ENCODE measurements around the gene PLA2G6.
A peak's percentile ranks its signal among the peaks of the same experiment; 100 is the strongest.
"Not testable (repeated sequence)": the region's sequence is repeated elsewhere in the genome, so short reads cannot be mapped to it uniquely, and the experiment has no call there.

The PLA2G6 gene

DNA sequence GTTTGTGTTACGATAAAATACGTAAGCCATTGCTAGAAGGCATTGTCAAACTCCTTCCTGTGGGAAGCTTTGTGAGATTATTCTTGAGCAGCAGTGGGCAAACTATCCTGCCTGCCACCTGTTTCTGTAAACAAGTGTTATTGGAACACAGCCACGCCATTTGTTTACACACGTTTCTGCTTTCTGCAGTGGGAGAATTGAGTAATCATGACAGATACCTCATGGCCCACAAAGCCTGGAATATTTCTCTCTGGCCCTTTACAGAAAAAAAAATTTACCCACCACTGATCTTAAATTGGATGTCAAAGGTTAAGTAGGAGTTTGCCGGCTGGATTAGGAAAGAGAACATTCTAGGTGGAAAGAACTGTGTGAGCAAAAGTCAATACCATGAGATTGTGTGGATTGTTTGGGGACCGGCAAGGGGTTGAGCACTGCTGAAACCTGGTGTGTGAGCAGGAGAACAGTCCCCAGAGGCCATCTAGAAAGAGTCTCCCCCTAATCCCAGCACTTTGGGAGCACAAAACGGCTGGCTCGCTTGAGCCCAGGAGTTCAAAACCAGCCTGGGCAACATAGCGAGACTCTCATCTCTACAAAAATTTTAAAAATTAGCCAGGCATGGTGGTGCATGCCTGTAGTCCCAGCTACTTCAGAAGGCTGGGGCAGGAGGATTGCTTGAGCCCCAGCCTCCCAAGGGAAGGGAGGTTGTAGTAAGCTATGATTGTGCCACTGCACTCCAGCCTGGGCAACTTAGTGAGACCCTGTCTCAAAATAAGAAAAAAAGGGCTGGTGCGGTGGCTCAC is 6.0 kb upstream of the PLA2G6 start:
- DNase-seq = no peak

GRCh38 chr22:38186429-38186828 is 4.8 kb upstream of the PLA2G6 start:
- DNase-seq = no peak

- DNase-seq = no peak
Observed at GRCh38 chr22:38184788-38185187, 3.2 kb upstream of the PLA2G6 start.

DNA sequence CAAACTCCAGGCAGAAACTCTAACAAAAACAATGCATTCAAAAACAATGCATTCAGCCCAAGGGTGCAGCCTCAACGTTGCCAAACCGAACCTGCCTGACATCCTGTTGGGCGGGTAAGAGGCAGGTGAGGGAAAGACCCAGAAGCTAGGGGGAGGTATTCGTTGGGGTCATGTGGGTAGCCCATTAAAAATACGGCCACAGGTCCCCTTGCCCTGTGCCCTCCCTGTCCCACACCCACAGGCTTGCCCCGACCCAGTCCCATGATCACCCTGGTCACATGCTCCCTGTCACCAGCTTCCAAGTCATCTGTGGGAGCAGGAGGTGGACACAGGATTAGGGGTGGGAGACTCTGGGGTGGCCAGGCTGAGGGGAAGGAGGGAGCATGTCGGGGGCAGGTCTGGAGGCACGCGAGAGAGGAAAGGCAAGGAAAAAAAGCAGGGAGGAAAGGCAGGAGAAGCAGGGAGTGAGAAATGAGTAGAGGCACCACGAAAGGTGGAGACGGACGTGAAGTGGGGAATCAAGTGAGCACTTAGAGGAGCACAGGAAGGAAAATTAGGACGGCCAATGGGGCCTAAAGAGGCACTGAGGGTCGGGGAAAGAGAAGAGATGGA is 683 bp downstream of the PLA2G6 start:
- peak; percentile 56 for DNase-seq

DNA sequence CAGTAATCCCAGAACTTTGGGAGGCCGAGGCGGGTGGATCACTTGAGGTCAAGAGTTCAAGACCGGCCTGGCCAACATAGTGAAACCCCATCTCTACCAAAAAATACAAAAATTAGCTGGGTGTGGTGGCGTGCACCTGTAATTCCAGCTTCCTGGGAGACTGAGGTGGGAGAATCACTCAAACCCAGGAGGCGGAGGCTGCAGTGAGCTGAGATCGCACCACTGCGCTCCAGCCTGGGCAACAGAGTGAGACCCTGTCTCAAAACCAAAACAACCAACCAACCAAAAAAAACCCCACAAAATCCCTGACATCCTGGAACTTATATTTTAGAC is 3.1 kb downstream of the PLA2G6 start:
- DNase-seq = not testable (repeated sequence)

DNA sequence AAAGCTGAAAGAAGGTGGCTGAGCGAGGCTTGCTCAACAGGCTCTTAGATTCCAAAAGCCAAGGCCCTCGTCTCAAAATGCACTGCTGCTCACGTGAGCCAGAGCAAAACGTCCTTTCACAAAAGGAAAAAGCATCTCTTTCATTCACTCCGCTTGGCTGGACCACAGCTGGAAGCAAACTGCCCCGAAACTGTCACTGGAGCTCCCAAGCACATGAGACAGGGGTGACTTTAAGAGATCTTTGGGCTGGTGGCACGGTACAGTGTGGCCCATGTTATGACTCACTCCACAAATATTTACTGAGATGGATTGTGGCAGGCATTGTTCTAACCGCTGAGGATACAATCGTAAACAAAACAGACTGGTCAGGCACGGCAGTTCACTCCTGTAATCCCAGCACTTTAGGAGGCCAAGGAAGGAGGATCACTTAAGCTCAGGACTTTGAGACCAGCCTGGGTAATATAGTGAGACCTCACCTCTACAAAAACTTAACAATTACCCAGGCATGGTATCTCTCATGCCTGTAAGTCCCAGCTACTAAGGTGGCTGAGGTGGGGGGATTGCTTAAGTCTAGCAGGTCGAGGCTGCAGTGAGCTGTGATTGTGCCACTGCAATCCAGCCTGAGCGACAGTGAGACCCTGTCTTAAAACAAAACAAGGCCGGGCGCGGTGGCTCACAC is 3.6 kb downstream of the PLA2G6 start:
- peak; percentile 19 for DNase-seq

DNA sequence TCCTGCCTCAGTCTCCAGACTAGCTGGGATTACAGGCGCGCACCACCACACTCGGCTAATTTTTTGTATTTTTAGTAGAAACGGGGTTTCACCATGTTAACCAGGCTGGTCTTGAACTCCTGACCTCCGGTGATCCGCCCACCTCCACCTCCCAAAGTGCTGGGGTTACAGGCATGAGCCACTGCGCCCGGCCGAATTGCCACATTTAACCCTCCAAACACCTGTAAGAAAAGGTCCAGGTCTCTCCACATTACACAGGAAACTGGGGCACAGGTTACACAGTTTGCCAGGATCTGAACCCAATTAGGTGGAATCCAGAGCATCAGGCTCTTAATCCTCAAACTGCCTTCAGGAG is 4.1 kb downstream of the PLA2G6 start:
- DNase-seq = not testable (repeated sequence)

DNA sequence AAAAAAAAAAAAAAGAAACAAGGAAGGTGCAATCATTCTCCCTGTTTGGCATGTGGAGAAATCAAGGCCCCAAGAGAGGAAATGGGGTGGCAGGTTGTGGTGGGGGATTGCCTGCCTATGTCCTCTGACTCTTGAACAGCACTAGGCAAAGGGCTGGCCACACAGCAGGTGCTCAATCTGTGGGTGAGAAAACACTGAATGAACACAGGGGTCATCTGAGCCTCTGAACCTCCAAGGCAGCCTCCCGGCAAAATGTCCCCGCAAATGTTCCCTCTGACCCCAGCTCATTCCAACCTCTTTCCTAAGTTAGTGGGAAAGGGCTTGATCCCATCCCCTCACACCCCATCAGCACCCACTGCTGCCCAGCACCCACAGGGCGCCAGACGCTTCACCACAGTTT is 4.6 kb downstream of the PLA2G6 start:
- no peak for DNase-seq

DNA sequence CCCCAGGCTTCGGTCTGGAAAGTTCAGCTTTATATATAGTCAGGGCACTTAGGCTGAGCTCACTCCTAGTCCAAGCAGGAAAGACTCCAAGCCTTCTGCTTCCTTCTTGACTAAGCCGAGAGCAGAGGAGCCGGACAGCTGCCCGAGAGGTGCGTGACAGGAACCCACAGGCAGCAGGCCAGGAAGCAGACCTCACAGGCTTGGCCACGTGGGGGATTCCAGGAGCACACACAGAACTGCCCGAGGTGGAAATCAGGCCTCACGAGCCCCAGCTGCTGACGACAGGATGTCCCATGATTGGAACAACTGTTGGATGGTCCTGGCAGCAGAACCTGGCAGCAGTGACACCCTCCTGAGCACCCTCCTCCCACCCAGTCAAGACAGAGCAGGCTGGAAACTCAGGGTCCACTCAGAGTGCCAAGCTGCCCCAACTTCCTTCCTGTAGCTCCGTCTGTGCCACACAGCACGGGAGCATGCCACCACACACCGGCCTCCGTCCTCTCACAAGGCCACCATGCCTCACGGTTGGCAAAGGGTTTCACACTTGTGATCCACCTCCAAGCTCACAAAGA is 5.4 kb downstream of the PLA2G6 start:
- DNase-seq = peak; percentile 52

DNA sequence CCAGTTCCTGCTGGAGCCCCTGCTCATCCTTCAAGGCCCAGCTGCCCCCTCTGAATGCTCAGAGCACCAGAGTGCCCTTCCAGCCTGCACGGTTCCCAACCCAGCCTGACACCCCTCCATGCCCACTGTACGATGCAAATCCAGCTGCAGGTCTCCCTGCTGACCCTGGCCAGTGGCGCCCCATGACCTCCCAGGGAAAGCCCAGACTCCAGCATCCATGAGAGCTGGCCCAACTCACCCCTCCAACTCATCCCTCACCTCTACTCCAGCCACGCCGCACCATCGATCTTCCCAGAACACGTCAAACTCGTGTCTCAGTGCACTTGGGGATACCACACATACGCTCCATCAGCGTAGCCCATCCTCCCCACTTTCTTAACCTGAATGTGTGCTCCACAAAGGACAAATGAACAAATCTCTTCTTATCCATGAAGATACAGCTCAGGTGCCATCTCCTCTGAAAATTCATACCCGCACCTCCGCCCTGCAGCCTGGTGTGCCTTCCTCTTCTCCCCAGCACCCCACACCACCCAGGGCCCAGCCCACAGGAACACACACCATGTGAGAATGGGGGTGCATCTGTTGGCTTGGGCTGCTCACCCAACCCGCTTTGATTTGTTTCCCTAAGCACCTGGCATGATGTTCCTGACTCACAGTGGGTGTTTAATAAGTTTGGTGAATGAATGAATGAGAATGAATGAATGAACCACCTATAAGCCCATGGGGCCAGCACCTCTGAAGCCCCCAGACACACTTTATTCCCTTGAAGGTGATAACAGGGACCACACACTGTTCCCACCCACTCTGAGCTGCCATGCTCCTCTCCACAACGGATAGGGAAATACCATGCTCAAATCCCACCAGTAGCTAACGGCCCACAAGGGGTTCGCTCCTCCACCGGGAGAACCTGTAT is 6.2 kb downstream of the PLA2G6 start:
- DNase-seq = no peak

DNA sequence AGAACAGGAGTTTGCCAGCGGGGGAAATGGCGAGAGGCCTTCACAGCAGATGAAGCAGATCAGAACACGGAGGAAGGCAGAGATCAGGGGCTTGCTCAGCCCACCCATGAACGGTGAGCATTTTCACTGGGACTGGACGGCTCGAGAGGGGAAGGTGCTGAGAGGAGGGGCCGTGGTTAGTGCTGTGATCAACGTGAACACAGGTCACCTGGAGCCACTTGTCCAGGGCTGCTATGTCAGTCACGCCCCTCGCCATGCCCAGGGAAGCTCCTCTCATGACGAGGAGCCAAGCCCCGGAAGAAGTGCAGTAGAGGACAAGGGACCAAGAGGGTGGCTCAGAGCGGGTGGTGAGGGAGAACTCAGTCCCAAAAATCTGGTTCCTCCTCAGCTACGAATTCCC is 7.0 kb downstream of the PLA2G6 start:
- DNase-seq = no peak

DNA sequence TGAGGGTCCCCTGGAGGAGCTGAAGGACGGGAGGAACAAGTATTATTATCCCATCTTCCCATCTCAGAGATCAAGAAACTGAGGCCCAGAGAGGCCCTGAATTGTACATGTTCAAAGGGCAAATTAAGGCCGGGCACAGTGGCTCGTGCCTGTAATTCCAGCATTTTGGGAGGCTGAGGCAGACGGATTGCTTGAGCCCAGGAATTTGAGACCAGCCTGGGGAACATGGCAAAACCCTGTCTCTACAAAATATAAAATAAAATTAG is 8.1 kb downstream of the PLA2G6 start:
- no peak for DNase-seq

DNA sequence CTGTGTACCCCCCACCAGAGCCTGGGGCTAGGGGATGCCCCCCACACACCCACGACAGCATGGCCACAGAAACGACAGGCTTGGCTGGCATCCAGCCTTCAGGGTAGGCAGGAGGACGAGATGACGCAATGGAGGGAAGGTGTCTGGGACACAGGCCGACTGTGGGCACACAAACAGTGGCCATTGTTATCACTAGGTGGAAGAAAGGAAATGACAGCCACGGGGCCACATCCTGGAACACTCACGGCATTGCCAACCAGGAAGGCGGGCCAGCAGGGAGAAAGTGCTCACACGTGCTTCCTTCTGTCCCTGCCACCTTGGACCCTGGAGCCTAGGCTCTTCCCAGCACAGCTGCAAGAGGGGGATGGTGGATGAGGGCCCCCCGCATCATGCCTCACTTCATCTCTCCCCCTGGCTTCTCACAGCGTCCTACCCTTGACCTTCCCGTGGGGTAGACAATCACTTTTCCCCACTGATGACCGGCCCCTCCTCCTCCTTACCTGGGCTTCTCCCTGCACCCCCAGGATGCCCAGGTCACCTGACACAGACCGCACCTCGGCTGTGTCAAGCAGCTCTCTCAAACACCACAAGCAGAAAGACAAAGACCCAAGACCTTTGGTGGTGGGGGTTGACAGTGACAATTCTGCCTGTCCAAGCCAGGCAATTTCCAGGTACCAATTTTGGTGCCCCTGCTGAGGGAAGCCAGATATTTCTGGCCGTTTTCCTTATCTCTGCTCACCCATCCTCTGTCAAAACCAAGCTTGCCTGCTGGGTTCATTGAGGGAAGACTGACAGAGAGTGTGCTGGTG is 8.6 kb downstream of the PLA2G6 start:
- DNase-seq = peak; percentile 60

- peak; percentile 62 for DNase-seq
Observed at GRCh38 chr22:38171927-38172831, 9.5 kb downstream of the PLA2G6 start.

- no peak for DNase-seq
Observed at GRCh38 chr22:38170469-38170868, 11.2 kb downstream of the PLA2G6 start.

GRCh38 chr22:38169116-38169515 is 12.5 kb downstream of the PLA2G6 start:
- no peak for DNase-seq

- DNase-seq = no peak
Observed at GRCh38 chr22:38167988-38168407, 13.6 kb downstream of the PLA2G6 start.

GRCh38 chr22:38165922-38166593 is 15.6 kb downstream of the PLA2G6 start:
- DNase-seq = no peak

GRCh38 chr22:38164551-38164918 is 17.1 kb downstream of the PLA2G6 start:
- no peak for DNase-seq

DNA sequence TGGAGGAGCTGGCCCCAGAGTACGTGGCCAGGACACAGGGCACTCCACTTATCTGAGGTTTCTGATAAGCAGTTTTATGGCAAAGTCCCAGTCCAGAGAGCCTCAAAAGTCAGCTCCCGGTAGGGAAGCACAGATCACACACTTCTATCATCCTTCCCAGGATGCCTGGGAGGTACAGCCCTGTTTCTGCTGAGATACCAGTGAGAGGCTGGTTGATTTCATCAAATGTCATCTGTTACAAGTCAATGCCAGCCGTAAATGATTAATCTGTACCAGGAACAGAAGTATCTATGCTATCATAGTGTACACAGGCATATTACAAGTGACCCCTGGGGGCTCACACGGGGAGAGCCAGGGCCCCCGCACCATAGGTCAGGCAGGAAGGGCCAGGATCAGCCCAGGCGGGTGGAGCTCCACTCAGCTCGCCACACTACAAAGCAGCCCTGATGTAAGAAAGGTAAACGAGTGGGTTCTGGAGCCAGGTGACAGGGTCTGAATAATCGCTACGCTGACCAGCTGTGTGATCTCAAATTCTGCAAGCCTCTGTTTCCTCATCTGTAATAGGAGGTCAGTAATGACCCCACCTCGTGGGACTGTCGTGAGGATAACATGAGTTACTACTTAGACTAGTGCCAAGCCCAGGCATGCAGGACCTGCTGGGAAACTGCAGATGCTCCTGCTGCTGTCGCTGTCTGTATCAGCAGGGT is 17.6 kb downstream of the PLA2G6 start:
- peak; percentile 57 for DNase-seq
